ENCODE measurements around the gene HMGCS1.

HMGCS1 gene

GRCh38 chr5:43302481-43302880 lies 10.7 kb downstream of the HMGCS1 start:
- TF ChIP-seq, protein P1, sequence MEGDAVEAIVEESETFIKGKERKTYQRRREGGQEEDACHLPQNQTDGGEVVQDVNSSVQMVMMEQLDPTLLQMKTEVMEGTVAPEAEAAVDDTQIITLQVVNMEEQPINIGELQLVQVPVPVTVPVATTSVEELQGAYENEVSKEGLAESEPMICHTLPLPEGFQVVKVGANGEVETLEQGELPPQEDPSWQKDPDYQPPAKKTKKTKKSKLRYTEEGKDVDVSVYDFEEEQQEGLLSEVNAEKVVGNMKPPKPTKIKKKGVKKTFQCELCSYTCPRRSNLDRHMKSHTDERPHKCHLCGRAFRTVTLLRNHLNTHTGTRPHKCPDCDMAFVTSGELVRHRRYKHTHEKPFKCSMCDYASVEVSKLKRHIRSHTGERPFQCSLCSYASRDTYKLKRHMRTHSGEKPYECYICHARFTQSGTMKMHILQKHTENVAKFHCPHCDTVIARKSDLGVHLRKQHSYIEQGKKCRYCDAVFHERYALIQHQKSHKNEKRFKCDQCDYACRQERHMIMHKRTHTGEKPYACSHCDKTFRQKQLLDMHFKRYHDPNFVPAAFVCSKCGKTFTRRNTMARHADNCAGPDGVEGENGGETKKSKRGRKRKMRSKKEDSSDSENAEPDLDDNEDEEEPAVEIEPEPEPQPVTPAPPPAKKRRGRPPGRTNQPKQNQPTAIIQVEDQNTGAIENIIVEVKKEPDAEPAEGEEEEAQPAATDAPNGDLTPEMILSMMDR (conservative IDR thresholded peaks at IDR 0.05): no peak
- no peak overlapping the region for H3K27ac ChIP-seq

DNA sequence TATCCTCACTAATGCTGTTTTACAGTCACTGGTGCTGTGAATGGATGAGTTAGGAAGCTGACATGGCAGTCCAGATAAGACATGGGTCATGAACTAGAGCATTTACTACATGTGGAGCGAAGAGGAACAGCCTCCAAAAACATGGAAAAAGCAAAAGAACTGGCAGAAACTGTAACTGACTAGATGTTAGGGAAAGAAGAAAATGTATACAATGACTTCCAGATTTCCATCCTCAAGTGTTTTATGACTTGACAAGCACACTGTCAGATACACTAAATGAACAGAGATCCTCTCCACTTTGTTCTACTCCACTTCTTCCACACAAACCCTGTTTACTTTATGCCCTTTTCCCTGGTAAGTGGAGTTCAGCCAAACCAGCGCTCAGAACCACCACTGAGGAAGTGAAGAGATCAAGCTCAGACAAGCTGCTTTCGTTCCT lies 11.5 kb downstream of the HMGCS1 start:
- TF ChIP-seq, protein P1 (conservative IDR thresholded peaks at IDR 0.05): no peak
- H3K27ac ChIP-seq: no peak overlapping the region

DNA sequence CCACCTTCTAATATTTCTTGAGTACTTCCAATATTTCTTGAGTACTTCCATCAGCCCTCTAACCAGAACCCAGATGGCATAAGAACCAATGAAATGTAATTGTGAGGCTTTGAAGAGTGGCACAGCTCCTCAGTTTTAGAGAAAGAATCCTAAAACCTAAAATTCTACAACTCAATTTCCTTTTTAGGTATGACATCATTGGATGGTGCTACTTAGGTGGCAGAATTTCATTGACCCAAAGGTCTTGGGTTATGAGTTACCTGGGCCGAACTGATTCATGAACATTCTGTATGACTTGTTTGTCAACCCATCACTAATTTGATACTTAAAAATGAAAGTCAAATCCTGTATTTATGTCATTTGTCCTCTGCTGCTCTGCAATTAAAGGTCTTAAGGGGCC lies 13.1 kb downstream of the HMGCS1 start:
- TF ChIP-seq, protein P1 (conservative IDR thresholded peaks at IDR 0.05): no peak
- H3K27ac ChIP-seq: no peak overlapping the region

DNA sequence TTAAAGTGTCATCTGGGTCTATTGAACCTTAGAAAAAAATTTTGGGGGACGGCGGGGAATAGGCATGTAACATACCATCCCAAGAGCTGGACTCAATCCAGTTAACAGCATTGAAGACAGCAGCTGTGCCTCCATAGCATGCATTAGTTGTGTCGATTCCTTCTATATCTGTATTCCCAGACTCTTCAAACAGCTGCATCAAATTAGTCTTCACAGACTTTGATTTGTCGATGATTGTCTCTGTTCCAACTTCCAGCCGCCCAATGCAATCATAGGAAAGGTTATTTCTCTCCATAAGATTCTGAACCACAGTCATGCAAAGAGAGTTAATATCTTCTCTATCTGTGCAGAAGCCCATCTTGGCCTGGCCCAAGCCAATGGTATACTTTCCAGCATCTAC lies 14.8 kb downstream of the HMGCS1 start:
- no peak overlapping the region for H3K27ac ChIP-seq
- TF ChIP-seq, protein P1 (conservative IDR thresholded peaks at IDR 0.05): no peak

DNA sequence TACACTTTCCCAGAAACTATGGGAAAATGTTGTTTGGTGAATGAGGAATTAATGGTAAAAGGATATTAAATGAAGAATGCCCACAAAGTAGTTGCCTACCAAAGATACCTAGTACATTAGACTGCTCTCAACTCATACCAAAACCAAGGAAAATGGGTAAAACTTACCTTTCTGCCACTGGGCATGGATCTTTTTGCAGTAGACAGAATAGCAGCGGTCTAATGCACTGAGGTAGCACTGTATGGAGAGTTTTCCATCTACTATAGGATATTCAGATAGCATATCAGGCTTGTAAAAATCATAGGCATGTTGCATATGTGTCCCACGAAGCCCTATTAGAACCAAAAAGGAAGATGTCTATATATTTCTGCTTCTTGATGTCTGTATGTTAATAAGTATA lies 16.4 kb downstream of the HMGCS1 start:
- no peak overlapping the region for H3K27ac ChIP-seq
- TF ChIP-seq, protein P1 (conservative IDR thresholded peaks at IDR 0.05): no peak

DNA sequence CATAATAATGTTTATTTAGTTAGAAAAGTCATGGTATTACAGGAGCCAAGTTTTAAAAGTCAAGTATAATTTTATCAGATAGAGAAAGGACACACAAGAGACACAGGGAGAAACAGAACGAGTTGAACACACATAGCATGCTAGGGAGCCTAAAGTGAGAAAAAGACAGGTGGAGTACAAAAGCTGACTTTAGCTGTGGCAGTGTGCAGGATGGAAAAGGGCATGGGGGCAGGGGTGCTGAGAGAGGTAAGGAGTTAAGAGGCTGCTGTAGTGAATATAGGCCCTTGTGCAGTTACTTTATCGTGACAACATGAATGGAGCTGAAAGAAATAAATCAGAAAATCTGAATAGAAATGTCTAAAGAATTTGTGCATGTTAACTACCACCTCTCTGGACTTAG lies 18.0 kb downstream of the HMGCS1 start:
- TF ChIP-seq, protein P1 (conservative IDR thresholded peaks at IDR 0.05): no peak
- H3K27ac ChIP-seq: no peak overlapping the region

DNA sequence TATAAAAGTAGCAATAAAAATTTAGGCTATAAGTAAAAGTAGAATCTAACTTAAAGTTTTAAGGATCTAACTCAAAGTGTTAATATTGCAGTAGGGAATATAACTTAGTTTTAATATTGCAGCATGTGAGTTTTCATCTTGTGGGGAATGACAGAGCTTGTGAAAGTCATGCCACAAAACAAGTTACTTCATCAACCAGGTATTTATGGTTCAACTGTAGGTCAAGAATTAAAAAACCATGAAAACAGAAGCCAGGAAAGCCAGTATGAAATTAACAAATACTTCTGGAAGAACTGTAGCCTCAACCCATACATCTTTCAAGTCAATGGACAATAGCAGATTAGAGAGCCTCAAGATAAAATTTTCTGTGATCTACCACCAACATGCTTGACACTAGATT lies 19.0 kb downstream of the HMGCS1 start:
- H3K27ac ChIP-seq: no peak overlapping the region
- TF ChIP-seq, protein P1 (conservative IDR thresholded peaks at IDR 0.05): no peak

DNA sequence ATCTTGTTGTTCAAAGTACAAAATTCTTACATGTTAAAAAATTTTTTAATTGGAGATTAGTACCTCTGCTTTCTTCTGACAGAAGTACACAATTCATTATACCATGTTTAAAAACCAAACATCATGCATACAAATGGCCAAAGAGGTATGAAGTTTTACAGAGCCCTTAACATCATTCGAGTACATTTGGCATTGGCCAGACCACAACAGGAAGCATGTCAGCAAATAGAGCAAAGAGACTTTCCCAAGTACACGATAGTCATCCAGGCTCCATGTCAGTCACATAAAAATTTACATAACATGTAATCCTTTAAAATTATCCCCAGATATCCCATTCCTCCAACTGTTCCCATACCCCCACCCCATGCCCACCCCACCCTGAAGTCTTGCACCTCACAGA lies 22.5 kb downstream of the HMGCS1 start:
- TF ChIP-seq, protein P1 (conservative IDR thresholded peaks at IDR 0.05): no peak
- no peak overlapping the region for H3K27ac ChIP-seq

All from VCaP (cell line).